ENCODE results near the gene GRWD1.
"Not testable (repeated sequence)": the region's sequence is repeated elsewhere in the genome, so short reads cannot be mapped to it uniquely, and the experiment has no call there.

GRWD1 gene

DNA sequence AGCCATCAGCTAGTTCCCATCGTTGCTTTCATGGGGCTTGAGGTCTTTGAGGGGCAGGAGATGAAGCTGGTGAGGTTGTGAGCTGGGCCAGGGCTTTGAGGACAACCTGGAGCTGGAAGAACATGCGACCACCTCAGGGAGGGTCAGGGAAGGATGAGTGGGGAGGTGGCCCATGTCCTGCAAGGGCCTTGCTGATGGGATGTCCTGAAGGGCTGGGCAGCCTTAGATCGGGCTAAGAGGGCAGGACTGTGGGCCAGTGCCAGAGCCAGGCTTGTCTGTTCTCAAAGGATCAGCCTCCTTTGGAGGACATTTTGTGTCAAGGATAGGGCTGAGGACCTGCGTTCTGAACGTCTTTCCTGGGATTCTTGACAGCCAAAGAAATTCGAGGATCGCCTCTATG lies 33.9 kb downstream of the GRWD1 start:
- DNase-seq (ENCODE audit: low spot score): no peak

DNA sequence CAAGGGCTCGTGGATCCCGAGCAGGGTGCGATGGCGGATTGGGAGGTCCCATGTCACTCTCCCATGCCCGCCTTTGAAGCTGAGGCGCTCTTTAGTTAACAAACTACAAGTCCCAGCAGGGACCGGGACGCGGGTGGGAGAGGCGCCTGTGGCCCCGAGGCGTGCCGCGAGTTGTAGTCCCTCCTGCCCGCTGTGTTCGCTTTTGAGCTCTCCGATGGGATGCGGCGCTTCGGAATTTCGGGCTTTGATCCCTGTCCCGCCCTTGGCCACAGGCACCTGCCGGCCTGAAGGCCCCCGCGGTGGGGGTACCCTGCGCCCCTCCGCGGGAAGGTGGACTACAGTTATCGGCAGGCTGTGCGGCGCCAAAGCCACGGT lies 34.4 kb downstream of the GRWD1 start:
- no peak for DNase-seq (ENCODE audit: low spot score)

DNA sequence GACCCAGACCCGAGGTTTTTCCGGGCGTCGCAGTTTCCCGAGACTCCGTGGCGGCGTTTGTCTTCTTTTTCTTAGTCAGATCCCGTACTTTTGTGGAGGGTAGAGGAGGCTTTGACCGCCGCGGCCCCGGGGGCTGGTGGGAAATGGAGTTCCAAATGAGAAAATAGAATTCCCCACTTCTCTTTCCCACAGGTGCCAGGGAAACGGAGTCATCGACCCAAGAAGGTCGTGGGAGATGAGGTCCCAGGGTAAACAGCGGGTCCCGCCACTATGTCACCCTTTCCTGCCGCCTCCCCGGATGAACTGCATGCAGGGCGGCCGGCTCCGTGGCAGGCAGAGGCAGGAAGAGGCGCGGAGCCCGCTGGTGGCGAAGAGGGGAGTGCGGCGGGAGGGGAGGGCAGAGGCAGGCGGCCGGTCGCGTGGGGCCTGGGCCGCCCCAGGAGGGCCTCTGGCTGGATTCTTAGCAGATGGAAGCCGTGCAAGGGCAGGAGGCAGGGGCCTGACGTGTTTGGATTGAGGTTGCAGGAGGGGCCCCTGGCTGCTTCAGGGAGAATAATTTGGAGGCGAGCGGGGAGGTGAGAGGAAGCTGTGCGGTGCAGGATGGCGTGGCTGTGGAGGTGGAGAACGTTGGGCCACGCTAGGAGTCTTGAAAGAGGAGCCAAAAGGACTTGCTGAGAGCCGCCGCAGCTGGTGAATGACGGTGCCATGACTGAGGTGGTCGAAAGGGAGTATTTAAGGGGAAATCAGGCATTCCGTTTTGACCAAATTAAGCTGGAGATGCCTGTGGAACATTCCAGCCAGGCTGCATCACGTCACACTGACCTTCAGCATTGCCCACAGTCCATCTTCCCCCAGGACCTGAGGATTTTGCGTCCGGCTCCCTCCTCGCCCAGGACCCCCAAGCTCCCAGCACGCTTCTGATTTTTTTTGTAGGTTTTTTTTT lies 35.0 kb downstream of the GRWD1 start:
- no peak for DNase-seq (ENCODE audit: low spot score)

DNA sequence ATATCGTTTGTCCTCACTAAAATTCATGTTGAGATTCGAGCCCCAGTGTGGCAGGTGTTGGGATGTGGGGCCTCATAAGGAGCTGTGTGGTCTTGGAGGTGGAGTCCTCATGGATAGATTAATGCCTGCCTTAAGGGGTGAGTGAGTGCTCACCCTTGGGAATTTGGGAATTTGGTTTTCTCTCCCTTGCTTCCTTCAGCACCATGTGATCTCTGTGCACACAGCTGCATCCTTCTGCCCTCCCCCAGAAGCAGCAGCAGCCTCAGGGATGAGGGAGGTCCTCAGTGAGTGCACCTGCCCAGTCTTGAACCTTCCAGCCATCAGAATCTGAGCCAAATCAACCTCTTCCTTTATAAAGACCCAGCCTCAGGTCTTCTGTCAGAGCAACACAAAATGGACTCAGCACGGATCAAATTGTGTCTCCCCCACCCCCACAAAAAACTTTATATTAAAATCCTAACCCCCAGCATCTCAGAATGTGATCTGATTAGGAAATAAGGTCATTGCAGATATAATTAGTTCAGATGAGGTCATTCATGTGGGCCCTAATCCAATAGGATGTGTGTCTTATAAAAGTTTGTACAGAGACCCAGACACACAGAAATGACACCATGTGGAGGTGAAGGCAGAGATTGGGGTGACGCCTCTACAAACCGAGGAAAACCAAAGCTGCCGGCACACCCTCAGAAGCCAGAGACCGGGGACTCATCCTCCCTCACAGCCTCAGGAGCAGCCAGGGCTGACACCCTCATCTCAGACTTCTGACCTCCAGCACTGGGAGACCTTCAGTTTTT lies 36.3 kb downstream of the GRWD1 start:
- DNase-seq (ENCODE audit: low spot score): no peak

DNA sequence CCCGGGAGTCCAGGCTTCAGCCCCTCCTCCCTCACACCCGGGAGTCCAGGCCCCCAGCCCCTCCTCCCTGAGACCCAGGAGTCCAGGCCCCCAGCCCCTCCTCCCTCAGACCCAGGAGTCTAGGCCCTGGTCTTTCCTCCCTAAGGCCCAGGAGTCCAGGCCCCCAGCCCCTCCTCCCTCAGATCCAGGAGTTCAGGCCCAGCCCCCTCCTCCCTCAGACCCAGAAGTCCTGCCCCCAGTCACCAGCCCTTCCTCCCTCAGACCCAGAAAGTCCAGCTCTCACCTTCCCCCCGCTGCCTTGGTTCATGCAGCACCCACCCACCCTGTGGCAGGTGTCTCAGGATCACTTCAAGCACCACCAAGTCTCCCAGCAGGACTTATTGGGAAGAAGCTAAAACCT lies 37.5 kb downstream of the GRWD1 start:
- DNase-seq (ENCODE audit: low spot score): no peak

DNA sequence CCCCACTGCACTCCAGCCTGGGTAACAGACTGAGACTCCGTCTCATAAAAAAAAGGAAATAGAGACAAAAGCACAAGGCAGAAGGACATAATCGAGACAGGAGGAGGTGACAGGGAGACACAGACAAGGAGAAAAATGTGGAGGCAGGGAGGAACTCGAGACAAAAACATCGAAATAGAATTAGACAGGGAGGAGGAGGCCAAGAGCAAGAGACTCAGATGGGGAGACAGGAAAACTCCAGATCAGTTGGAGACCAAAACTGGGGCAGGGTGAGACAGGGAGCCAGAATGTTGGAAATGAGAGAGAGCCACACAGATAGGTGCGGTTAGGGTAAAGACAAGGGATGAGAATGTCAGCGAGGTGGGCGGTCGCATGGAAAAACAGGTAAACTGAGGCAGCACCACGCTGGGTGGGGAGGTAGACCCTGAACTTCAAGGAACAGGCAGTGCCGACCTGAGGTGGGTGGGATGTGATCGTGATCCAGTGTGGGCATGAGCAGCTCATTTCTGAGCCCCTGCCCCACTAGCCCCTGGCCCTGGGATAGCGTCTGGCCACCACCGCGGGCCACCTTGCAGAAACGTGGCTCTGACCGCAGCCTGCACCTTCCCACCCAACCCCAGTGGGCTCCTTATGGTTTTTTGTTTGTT lies 38.6 kb downstream of the GRWD1 start:
- DNase-seq (ENCODE audit: low spot score): no peak

DNA sequence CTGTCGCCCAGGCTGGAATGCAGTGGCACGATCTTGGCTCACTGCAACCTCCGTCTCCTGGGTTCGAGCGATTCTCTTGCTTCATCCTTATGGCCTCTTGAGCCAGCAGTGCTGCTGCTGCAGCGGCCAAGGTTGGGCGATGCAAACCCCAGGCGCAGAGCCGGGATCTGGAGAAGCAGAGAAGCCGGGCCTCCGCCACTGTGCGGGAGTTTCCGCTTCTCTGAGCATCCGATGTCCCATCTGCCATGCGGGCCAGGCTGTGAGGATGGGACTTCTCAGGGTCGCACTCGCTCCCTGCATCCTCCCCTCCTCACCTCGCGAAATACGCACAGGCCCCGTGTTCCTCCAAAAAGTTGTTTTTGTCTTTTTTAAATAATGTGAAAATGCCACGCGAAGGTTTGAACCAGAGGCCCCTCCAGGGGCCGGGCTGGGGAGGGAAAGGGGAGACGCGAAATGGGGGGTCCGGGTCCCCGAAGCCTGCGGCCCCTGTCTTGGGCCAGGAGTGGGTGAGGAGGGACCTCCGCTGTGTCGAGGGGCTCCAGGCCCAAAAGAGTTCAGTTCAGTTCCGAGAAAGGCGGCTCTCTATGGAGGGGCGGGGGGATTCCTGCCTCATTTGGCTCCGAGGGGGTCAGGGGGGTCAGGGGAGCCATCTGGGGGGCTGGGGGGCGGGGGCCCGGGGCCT lies 39.3 kb downstream of the GRWD1 start:
- no peak for DNase-seq (ENCODE audit: low spot score)

DNA sequence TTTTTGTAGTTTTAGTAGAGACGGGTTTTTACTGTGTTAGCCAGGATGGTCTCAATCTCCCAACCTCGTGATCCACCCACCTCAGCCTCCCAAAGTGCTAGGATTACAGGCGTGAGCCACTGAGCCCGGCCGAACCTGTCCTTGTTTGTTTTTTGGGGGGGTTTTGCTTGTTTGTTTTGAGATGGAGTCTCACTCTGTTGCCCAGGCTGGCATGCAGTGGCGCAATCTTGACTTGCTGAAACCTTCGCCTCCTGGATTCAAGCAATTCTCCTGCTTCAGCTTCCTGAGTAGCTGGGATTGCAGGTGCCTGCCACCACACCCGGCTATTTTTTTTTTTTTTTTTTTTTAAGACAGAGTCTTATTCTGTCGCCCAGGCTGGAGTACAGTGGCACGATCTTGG lies 40.9 kb downstream of the GRWD1 start:
- DNase-seq (ENCODE audit: low spot score): not testable (repeated sequence)

DNA sequence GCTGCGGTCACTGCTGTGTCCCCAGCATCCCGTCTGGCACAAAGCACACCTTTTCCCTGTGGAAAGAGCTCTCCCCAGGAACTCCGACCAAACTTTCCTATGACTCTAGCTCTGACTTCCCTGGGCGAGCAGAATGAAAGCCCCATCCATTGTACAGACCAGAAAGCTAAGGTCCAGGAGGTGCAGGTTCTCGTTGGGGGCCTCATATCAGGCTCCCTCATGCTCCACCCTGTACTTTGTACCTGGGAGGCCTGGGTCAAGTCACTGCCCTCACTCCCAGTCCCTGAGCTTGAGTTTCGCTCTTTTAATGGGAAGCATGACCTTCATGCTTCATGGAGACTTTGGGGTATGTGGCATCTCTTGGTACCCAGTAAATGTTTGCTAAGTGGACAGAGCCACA lies 41.8 kb downstream of the GRWD1 start:
- DNase-seq (ENCODE audit: low spot score): no peak

DNA sequence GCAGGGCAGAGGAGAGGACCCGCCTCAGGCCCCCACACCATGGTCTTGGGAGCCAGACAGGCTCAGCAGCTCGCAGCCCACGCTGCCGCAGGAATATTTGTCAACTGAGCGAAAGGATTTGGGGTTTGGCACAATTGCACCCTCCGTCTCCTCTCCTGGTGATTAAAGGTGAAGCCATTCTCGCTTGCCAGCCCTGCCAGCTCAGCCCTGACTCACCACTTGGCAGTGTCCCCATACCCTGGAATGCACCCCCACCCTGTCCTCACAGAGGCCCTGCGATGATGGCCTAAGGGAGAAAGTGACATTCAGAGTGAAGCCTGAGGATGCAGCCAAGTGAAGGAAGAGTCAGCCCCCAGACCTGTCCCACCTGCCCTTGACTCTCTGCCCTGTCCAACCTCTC lies 42.2 kb downstream of the GRWD1 start:
- DNase-seq (ENCODE audit: low spot score): no peak

DNA sequence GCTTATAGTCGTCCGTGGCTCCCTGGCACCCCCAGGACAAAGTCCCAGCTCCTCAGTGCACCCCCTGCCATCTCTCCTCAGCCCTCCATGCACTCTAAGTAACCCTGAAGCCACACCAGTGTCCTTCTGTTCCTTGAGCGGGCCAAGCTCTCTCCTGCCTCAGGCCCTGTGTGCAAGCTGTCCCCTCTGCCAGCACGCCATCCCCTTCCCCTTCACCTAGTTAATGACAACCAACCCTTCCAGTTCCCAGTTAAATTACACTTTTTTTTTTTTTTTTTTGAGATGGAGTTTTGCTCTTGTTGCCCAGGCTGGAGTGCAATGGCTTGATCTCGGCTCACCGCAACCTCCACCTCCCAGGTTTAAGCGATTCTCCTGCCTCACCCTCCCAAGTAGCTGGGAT lies 42.7 kb downstream of the GRWD1 start:
- not testable (repeated sequence) for DNase-seq (ENCODE audit: low spot score)

DNA sequence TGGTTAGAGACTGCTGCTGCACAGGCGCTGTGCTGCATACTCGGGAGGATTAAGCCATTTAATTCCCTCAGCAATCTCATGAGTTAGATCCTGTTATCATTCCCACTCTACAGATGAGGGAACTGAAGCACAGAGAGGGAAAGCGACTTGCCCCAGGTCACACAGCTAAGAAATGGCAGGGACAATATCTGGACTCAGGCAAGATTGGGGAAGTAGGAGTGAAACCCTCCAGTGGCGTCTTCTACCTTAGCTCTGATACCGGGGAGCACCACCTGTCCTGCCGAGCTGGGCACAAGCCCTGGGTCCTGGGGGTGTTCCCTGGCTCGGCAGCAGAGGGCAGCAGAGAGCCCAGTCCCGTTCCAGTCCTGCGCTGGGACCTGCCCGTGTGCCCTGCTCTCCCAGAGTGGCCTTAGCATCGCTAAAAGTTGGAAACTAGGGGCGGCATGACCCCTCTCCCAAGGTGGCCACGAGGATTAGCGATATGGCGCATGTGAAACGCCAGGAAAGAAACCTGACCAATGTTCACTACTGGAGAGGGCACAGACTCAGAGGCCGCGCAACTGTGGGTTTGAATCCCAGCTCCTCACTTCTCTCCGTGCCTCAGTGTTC lies 43.9 kb downstream of the GRWD1 start:
- DNase-seq (ENCODE audit: low spot score): peak; percentile 98

DNA sequence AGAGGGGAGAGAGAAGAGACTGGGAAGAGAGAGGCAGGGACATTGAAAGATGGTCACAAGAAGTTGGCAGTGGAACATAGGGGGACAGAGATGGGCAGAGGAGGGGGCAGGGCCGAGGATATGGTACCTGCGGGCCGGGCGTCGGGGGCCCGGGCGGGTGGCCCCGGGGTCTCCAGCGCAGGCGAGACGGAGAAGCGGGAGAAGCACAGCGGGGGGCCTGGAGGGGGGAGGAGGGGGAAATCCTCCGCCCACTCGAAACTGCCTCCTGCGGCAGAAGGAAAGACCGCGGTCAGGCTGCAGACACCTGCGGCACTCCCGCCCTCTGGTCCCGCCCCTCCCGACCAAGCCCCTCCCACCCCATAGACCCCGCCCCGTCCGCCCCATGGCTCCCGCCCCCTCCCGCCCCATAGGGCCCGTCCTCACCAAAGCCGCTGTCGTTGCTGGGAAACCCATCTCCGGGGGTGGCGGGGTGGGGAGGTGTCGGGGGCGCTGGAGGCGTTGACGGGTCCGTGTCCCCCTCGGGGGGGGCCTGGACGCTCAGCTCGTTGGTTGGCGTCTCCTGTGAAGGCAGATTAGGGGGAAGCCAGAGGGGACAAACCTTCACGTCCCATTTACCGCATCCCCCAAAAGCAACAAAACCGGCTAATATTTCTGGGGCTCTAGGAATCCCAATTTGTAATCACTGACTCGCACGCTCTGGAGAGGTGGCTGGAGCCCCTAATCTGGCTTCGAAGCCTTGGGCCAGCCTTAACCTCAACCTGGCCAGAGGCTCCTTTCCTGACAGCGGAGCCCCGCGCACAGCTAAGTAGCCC lies 45.4 kb downstream of the GRWD1 start:
- DNase-seq (ENCODE audit: low spot score): peak; percentile 72

DNA sequence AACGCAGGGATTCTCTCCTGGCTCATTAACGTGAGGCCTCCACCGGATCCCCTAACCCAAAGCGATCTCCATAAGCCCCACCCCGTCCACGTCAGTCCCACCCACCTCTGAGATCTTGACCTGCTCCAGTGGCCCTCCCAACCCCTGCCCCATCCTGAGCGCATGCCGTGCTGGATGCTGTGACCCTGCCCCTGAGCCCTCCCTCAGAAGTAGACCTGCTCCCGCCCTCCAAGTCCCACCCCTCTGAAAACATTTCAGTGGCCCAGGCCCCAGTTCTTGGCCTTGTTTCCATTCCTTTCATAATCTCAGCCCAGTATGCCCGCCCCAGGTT lies 46.0 kb downstream of the GRWD1 start:
- no peak for DNase-seq (ENCODE audit: low spot score)

DNA sequence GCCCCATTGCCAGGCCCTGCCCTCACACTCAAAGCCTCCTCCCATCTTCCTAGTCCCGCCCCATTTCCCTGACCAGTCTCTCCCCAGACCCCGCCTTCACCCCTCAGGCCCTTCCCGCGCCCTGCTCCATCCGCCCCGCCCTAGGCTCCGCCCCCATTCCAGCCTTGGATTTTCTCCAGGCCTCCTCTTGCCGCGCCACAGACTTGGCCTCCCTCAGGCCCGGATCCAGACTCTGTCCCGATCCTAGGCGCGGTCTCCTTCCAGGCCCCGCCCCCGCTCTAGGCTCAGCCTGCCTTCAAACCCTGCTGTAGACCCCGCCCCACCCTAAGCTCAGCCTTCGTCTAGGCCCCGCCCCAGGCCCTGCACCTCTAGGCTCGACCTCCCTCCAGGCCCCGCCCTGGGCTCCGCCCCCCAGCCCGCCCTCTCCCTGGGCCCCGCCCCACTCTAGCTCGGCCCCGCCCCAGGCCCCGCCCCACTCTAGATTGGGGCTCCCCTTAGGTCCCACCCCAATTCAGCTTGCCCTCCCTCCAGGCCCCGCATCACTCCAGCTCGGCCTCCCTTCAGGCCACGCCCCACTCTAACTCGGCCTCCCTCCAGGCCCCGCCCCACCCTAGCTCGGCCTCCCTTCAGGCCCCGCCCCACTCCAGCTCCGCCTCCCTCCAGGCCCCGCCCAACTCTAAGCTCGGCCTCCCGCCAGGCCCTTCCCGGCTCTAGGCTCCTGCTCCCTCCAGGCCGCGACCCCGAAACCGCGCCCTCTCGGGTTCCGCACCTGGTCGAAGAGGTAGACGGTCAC lies 47.3 kb downstream of the GRWD1 start:
- peak; percentile 98 for DNase-seq (ENCODE audit: low spot score)

DNA sequence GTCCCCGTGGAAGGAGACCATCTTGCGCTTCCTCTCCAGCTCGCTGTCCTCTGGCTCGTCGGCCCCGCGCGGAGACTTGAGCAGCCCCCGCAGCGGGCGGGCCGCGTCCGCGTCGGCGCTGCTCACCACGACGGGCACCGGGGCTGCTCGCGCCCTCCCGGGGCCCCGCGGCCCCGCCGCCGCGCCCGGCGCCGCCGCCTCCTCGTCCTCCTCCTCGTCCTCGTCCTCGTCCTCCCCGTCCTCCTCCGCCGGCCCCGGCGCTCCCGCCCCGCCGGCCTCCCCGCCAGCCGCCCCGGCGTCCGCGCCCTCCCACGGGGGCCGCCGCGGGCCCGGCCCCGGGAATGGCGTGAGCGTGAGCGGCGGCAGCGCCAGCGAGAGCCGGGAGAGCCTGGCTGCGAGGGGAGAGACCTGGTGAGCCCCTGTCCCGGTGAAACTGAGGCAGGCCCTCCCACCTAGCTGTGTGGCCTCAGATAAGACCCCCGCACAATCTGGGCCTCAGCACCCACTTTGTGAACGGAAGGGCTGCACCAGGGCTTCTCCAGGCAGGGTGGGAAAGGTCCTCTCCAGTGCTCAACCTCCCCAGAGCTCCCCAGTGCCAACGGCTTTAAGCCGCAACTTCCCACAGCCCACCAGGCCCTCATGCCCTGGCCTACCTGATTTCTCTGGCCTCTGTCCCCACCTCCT lies 48.1 kb downstream of the GRWD1 start:
- no peak for DNase-seq (ENCODE audit: low spot score)

DNA sequence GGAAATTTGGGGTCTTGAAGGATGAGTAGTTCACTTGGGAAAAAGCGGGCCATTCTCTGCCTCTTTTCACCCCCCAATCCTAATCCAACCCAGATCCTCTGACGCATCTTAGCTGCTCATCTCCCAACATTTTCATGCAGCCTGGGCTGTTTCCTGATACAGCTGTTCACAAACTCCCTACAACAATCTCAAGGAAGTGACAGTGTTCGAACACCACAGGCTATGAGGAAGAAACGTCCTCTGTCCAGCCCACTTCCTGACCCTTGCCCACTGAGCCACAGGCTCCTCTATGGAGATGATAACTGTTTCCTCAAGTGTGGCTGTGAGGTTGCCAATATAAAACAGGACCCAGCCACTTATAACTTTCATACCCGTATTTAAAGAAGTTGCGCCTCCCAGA lies 49.6 kb downstream of the GRWD1 start:
- no peak for DNase-seq (ENCODE audit: low spot score)

DNA sequence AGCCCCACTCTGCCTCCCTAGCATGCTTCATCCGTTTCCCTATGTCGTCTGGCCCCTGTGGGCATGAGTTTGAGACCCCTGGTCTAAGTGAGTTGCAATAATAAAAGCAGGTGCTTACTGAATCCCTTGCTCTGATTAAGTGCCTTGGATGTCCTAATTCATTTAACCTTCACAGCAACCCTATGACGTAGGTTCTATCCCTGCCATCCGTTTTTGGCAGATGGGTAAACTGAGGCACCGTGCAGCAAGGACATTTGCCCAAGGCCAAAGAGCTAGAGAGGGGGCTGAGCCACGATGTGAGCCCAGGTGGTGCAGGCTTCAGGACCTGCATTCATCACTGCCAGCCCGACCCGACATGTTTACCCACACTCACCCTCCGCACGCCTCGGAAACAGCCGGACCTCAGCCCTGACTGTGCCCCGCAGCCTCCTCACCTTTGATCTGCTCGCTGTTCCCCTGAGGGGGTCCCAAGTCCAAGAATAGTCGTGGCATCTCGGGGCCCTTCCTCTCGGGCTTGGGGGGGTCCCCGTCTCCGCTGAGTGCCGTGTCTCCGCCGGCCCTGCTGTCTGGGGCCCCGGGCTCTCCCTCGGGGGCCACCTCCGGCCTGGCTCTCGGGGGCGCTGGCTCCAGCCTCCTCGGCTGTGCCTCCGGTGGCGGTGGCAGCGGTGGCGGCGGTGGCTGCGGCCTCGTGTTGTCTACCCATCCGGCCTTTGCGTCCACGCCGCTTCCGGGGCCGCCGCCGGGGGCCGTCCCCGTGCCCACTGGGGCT lies 51.4 kb downstream of the GRWD1 start:
- no peak for DNase-seq (ENCODE audit: low spot score)
